ENCODE data around the gene KCNAB3. TPM values are rescaled to one million over a fixed set of nuclear protein-coding genes. Genes with fewer than 3 reads are reported as not detected.

The KCNAB3 gene
- total RNA-seq, 2 donors from 2014 or later = 1.2 to 4.5 TPM

DNA sequence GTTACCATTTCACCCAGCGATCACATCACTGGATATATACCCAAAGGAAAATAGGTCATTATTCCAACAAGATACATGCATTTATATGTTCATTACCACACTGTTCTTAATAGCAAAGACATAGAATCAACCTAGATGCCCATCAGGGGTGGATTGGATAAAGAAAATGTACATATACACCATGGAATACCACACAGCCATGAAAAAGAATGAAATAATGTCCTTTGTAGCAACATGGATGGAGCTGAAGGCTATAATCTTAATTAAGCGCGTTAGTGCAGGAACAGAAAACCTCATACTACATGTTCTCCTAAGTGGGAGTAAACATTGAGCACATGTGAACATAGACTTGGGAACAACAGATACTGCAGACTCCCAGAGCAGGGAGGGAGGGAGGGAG lies 20.9 kb upstream of the KCNAB3 start:
- intact Hi-C loops (cut with DNase I) = no loop called here
- H3K27me3 ChIP-seq (replicated peaks; ENCODE audit: insufficient read depth) = no peaks in the 10 kb centered on the region

DNA sequence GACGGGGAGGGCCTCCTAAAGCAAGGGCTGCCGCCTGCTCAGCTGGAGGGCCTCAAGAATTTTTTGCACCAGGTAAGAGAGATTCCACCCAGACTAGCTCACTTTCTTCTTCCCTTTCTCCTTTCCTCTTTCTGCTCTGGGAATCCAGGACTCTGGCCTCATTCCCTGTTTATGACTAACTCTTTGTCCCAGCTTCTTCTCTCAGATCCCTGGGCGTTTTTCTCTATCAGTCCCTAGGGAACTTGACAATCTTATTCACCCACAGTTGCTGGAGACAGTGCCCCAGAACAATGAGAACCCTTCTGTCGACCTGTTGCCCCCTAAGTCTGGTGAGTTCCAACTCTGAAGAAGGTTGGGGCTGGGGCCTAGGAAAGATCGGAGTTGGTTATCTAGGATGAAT lies 18.0 kb upstream of the KCNAB3 start:
- 85% methylated on average over 5 of the region's 5 CpGs for WGBS
- TF ChIP-seq, protein P1, sequence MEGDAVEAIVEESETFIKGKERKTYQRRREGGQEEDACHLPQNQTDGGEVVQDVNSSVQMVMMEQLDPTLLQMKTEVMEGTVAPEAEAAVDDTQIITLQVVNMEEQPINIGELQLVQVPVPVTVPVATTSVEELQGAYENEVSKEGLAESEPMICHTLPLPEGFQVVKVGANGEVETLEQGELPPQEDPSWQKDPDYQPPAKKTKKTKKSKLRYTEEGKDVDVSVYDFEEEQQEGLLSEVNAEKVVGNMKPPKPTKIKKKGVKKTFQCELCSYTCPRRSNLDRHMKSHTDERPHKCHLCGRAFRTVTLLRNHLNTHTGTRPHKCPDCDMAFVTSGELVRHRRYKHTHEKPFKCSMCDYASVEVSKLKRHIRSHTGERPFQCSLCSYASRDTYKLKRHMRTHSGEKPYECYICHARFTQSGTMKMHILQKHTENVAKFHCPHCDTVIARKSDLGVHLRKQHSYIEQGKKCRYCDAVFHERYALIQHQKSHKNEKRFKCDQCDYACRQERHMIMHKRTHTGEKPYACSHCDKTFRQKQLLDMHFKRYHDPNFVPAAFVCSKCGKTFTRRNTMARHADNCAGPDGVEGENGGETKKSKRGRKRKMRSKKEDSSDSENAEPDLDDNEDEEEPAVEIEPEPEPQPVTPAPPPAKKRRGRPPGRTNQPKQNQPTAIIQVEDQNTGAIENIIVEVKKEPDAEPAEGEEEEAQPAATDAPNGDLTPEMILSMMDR (IDR thresholded peaks at IDR 0.05) = no peak
- TF ChIP-seq POLR2A (IDR thresholded peaks at IDR 0.05) (no peak), POLR2AphosphoS5 (IDR thresholded peaks at IDR 0.05) (no peak)
- no peak overlapping the region for H3K27ac ChIP-seq
- no peaks in the 10 kb centered on the region for H3K9me3 ChIP-seq
- peaks cover 4 to 29% of the 10 kb centered on the region in 2 donors for H3K36me3 ChIP-seq
- H3K4me3 ChIP-seq = no peak overlapping the region
- no peaks in the 10 kb centered on the region for H3K4me1 ChIP-seq (replicated peaks)
- H3K27me3 ChIP-seq (replicated peaks; ENCODE audit: insufficient read depth) = no peaks in the 10 kb centered on the region
- no peak for DNase-seq (ENCODE audit: low spot score)
- intact Hi-C loops (cut with DNase I) = no loop called here

More for the DNA sequence above, 20.9 kb upstream of the KCNAB3 start:
- DNase-seq (ENCODE audit: low spot score) = no peak
- TF ChIP-seq, protein P1 (IDR thresholded peaks at IDR 0.05) = no peak
- no peak for TF ChIP-seq POLR2AphosphoS5 (IDR thresholded peaks at IDR 0.05)
- no peak for TF ChIP-seq POLR2A (IDR thresholded peaks at IDR 0.05)
- Histone ChIP-seq H3K27ac (no peak overlapping the region), H3K4me1 (replicated peaks) (no peaks in the 10 kb centered on the region), H3K4me3 (no peak overlapping the region), H3K9me3 (no peaks in the 10 kb centered on the region), H3K36me3 (peaks cover 4 to 12% of the 10 kb centered on the region in 2 donors)
- WGBS = 63% methylated on average over 3 of the region's 3 CpGs

DNA sequence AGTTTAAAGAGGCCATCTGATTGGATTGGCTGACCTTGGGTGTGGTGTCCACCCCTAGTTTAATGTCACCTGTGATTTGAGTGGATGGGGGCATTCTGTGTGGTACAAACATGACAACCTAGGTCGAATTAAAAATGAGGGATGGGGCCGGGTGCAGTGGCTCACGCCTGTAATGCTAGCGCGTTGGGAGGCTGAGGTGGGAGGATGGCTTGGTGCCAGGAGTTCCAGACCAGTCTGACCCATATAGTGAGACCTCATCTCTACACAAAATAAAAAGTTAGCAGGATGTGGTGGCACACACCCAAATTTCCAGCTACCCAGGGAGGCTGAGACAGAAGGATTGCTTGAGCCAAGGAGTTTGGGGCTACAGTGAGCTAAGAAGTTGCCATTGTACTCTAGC lies 16.8 kb upstream of the KCNAB3 start:
- H3K9me3 ChIP-seq = no peaks in the 10 kb centered on the region
- no peak for DNase-seq (ENCODE audit: low spot score)
- H3K36me3 ChIP-seq = peaks cover 4 to 29% of the 10 kb centered on the region in 2 donors
- TF ChIP-seq, protein P1 (IDR thresholded peaks at IDR 0.05) = no peak
- no peaks in the 10 kb centered on the region for H3K4me1 ChIP-seq (replicated peaks)
- no peak overlapping the region for H3K27ac ChIP-seq
- intact Hi-C loops (cut with DNase I) = no loop called here
- H3K4me3 ChIP-seq = no peak overlapping the region
- 68% methylated on average over 5 of the region's 5 CpGs for WGBS
- no peaks in the 10 kb centered on the region for H3K27me3 ChIP-seq (replicated peaks; ENCODE audit: insufficient read depth)

DNA sequence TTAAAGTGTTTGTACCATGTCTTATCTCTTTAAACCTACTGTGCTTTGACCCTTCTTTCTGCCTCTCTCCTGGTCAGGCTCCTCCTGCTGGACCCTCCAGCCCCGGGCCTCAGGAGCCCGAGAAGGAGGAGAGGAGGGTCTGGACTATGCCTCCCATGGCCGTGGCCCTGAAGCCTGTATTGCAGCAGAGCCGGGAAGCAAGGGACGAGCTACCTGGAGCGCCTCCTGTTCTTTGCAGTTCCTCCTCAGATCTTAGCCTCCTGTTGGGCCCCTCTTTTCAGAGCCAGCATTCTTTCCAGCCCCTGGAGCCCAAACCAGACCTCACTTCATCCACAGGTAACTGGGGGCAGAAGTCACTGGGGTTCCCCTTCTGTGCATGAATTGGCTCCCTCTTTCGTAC lies 16.0 kb upstream of the KCNAB3 start:
- WGBS = 83% methylated on average over 7 of the region's 7 CpGs
- intact Hi-C loops (cut with DNase I) = no loop called here
- Histone ChIP-seq H3K9me3 (no peaks in the 10 kb centered on the region), H3K4me3 (no peak overlapping the region), H3K36me3 (peaks cover 4 to 29% of the 10 kb centered on the region in 2 donors), H3K4me1 (replicated peaks) (no peaks in the 10 kb centered on the region), H3K27me3 (replicated peaks; ENCODE audit: insufficient read depth) (no peaks in the 10 kb centered on the region), H3K27ac (no peak overlapping the region)
- DNase-seq (ENCODE audit: low spot score) = no peak
- TF ChIP-seq POLR2A (IDR thresholded peaks at IDR 0.05) = no peak
- no peak for TF ChIP-seq POLR2AphosphoS5 (IDR thresholded peaks at IDR 0.05)
- TF ChIP-seq, protein P1 (IDR thresholded peaks at IDR 0.05) = no peak

DNA sequence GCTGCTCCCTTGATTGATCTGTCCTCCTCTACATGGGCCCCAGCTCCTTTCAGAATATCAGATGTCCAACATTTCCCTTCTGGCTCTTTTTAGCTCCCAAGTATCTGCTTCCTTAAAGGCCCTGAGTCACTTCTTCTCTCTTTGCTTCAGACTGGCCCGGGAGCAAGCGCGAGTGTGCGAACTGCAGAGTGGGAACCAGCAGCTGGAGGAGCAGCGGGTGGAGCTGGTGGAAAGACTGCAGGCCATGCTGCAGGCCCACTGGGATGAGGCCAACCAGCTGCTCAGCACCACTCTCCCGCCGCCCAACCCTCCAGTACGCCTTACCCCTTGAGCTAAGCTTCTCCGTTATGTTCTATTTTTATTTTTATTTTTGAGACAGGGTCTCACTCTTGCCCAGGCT lies 14.7 kb upstream of the KCNAB3 start:
- Histone ChIP-seq H3K27me3 (replicated peaks; ENCODE audit: insufficient read depth) (no peaks in the 10 kb centered on the region), H3K4me1 (replicated peaks) (no peaks in the 10 kb centered on the region), H3K36me3 (peaks cover 4 to 29% of the 10 kb centered on the region in 2 donors), H3K9me3 (no peaks in the 10 kb centered on the region), H3K27ac (no peak overlapping the region), H3K4me3 (no peak overlapping the region)
- no peak for DNase-seq (ENCODE audit: low spot score)
- WGBS = 95% methylated on average over 9 of the region's 9 CpGs
- TF ChIP-seq, protein P1 (IDR thresholded peaks at IDR 0.05) = no peak
- no peak for TF ChIP-seq POLR2AphosphoS5 (IDR thresholded peaks at IDR 0.05)
- intact Hi-C loops (cut with DNase I) = no loop called here
